T-cell (primary cell): ENCODE measurements around the gene SLC14A1. TPM values are rescaled to one million over a fixed set of nuclear protein-coding genes. Genes with fewer than 3 reads are reported as not detected.

Experiments used
- ATAC-seq, 4 experiments: fragments of 200-7000 bp in 3 of 4; fragments of 150-1000 bp in 1 of 4; cut with Tn5 transposase; replicated peaks in 1 of 4; 1 replicate in 3 of 4; 2 replicates in 1 of 4; pipeline ENCODE4 v1.10.0; 2021; ENCODE audit warnings: moderate library complexity in 3 of 4, mild to moderate bottlenecking in 2 of 4, moderate number of reproducible peaks in 1 of 4
- CTCF ChIA-PET, 2 donors: fragments of 300-600 bp; sonication (Branson Sonifier 250); formaldehyde crosslinking; loops; one replicate each; lab custom pipeline; 2022; ENCODE audit warnings: antibody characterized with exemption in 2 of 2; lab: Charles Lee
- POLR2A ChIA-PET, 2 donors: fragments of 300-600 bp; sonication (Branson Sonifier 250); formaldehyde crosslinking; loops; one replicate each; lab custom pipeline; 2022; ENCODE audit warnings: antibody characterized with exemption in 2 of 2; lab: Charles Lee
- DNase-seq, 35 experiments: peaks; one replicate each; pipeline versions ENCODE4 v3.0.0 to v3.0.0-alpha.2; 2013 to 2023
- H3K27ac ChIP-seq: one replicate; pipeline ENCODE4 v1.5.1; 2013; ENCODE audit warnings: low read length
- H3K27me3 ChIP-seq, 2 experiments: replicated peaks in 1 of 2; 1 replicate in 1 of 2; 2 replicates in 1 of 2; pipeline versions ENCODE4 v1.6.1 to v1.7.0; 2013; ENCODE audit warnings: low read length in 1 of 2, mixed read lengths in 1 of 2; ENCODE audit not compliant: control insufficient read depth in 2 of 2, insufficient read depth in 2 of 2; ENCODE audit errors: extremely low read depth in 1 of 2
- H3K36me3 ChIP-seq, 2 donors: 1 replicate in 1 of 2; 2 replicates in 1 of 2; pipeline versions ENCODE4 v1.6.1 to v1.7.0; 2013; ENCODE audit warnings: low read length in 1 of 2; ENCODE audit not compliant: control insufficient read depth in 2 of 2, insufficient read depth in 1 of 2; ENCODE audit errors: extremely low read depth in 1 of 2
- H3K4me1 ChIP-seq, 2 experiments: 1 replicate in 1 of 2; 2 replicates in 1 of 2; pipeline versions ENCODE4 v1.6.1 to v1.7.0; 2013; ENCODE audit warnings: low read length in 2 of 2, mixed read lengths in 1 of 2; ENCODE audit not compliant: insufficient read depth in 2 of 2, control insufficient read depth in 1 of 2; ENCODE audit errors: extremely low read depth in 1 of 2
- H3K4me3 ChIP-seq, 2 donors: 1 replicate in 1 of 2; 2 replicates in 1 of 2; pipeline versions ENCODE4 v1.5.1 to v1.7.0; 2013; ENCODE audit warnings: mild to moderate bottlenecking in 2 of 2, low read length in 1 of 2, moderate library complexity in 1 of 2; ENCODE audit not compliant: control insufficient read depth in 1 of 2; ENCODE audit errors: extremely low read depth in 1 of 2
- H3K9me3 ChIP-seq: 2 replicates; pipeline ENCODE4 v1.7.0; 2013
- H3K27ac Mint-ChIP-seq, 2 donors: one replicate each; pipeline ENCODE4 v1.8.0; 2020 to 2021; ENCODE audit warnings: mild to moderate bottlenecking in 2 of 2, mixed read lengths in 2 of 2
- H3K27me3 Mint-ChIP-seq, 2 donors: one replicate each; pipeline ENCODE4 v1.8.0; 2021 to 2022; ENCODE audit warnings: mixed read lengths in 2 of 2
- H3K36me3 Mint-ChIP-seq: one replicate; pipeline ENCODE4 v1.8.0; 2021; ENCODE audit warnings: mixed read lengths
- H3K4me1 Mint-ChIP-seq, 3 donors: one replicate each; pipeline ENCODE4 v1.8.0; 2020 to 2022; ENCODE audit warnings: mixed read lengths in 3 of 3, mild to moderate bottlenecking in 1 of 3
- H3K4me3 Mint-ChIP-seq, 3 donors: one replicate each; pipeline ENCODE4 v1.8.0; 2020 to 2022; ENCODE audit warnings: mild to moderate bottlenecking in 3 of 3, mixed read lengths in 3 of 3, moderate library complexity in 3 of 3
- H3K9me3 Mint-ChIP-seq, 3 donors: one replicate each; pipeline ENCODE4 v1.8.0; 2020 to 2022; ENCODE audit warnings: mixed read lengths in 3 of 3
- WGBS: methylation state at CpG from one replicate; pipeline ENCODE4 v1.1.5; 2013; ENCODE audit warnings: missing lambda C conversion rate; ENCODE audit not compliant: insufficient coverage; 5-methylcytosine and 5-hydroxymethylcytosine counted together
- total RNA-seq, 35 experiments: library from RNA in 6 of 35; stranded (reverse) in 6 of 35; fragments of 120-200 nt in 1 of 35; gene quantifications; one replicate each; pipeline versions ENCODE4 v1.2.1 to v1.2.4 and lab custom pipeline; 2013 to 2026

Gene SLC14A1
- total RNA-seq, 5 donors from 2014 or later (not counting 1 experiment from before 2014, with no cell fraction given): 1.8 to 30.8 (median 2.7) TPM

DNA sequence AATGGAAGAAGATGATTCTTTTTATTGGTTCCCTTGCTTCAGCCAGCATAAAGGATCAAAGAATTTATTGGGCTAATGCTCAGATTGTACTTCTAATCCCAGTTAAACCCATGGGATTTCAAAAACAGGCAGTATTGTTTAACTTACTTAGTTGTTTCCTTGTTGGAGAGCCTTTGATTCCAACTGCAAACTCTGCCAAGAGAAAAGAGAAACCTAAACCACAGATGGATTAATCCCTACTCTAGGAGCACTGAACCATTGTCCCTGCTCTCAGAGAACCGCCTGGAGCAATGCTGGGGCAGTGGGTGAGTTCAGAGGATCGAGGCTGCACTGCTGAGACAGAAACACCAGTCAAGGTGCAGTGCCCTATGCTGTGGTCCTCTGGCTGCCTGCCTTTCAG is 56.6 kb downstream of the SLC14A1 start:
- H3K27ac ChIP-seq: no peak overlapping the region
- ChIA-PET CTCF (no interaction called here), POLR2A (no interaction called here)
- Mint-ChIP-seq H3K27me3 (peaks cover 8 to 13% of the 10 kb centered on the region in 2 donors), H3K9me3 (no peaks in the 10 kb centered on the region), H3K4me3 (no peak overlapping the region), H3K36me3 (no peaks in the 10 kb centered on the region), H3K4me1 (peaks cover 0 to 15% (median 9%) of the 10 kb centered on the region in 3 donors), H3K27ac (no peak overlapping the region)
- no peaks in the 10 kb centered on the region for H3K9me3 ChIP-seq
- WGBS: 37% methylated on average over 2 of the region's 2 CpGs
- H3K36me3 ChIP-seq: no peaks in the 10 kb centered on the region
- H3K4me1 ChIP-seq: peaks cover 6 to 14% of the 10 kb centered on the region in 2 experiments
- peaks cover 0 to 3% of the 10 kb centered on the region in 2 experiments for H3K27me3 ChIP-seq
- DNase-seq (no peak), ATAC-seq (no peak)
- no peak overlapping the region for H3K4me3 ChIP-seq

DNA sequence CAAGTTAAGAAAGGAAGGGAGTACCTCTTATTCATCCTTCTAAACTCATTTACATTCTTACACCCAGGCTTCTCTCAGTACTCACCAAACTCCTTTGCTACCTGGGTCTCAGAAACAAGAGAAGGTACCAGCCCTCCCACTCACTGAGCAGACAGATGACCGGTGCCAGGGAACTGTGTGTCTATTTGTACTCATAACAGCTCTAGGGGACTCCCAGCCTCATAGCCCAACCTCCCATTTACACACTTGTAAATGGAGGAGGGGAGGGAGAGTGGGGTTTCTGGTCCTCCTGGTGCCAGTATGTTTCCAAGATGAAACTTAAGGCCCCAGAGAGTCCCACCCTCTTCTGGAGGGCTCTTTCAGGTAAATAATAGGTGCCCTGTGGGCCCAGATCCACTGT is 58.7 kb downstream of the SLC14A1 start:
- Histone ChIP-seq H3K4me3 (no peak overlapping the region), H3K9me3 (no peaks in the 10 kb centered on the region), H3K27ac (no peak overlapping the region), H3K4me1 (peaks cover 7 to 11% of the 10 kb centered on the region in 2 experiments), H3K27me3 (peaks cover 0 to 3% of the 10 kb centered on the region in 2 experiments), H3K36me3 (no peaks in the 10 kb centered on the region)
- DNase-seq (no peak), ATAC-seq (no peak)
- peaks cover 0 to 5% (median 5%) of the 10 kb centered on the region in 3 donors for H3K4me1 Mint-ChIP-seq
- no peak overlapping the region for H3K4me3 Mint-ChIP-seq
- no CpG with 5 or more reads among the region's 1 CpG for WGBS
- peaks cover 8 to 9% of the 10 kb centered on the region in 2 donors for H3K27me3 Mint-ChIP-seq
- no peaks in the 10 kb centered on the region for H3K9me3 Mint-ChIP-seq
- ChIA-PET CTCF (no interaction called here), POLR2A (no interaction called here)
- H3K27ac Mint-ChIP-seq: no peak overlapping the region
- H3K36me3 Mint-ChIP-seq: no peaks in the 10 kb centered on the region

DNA sequence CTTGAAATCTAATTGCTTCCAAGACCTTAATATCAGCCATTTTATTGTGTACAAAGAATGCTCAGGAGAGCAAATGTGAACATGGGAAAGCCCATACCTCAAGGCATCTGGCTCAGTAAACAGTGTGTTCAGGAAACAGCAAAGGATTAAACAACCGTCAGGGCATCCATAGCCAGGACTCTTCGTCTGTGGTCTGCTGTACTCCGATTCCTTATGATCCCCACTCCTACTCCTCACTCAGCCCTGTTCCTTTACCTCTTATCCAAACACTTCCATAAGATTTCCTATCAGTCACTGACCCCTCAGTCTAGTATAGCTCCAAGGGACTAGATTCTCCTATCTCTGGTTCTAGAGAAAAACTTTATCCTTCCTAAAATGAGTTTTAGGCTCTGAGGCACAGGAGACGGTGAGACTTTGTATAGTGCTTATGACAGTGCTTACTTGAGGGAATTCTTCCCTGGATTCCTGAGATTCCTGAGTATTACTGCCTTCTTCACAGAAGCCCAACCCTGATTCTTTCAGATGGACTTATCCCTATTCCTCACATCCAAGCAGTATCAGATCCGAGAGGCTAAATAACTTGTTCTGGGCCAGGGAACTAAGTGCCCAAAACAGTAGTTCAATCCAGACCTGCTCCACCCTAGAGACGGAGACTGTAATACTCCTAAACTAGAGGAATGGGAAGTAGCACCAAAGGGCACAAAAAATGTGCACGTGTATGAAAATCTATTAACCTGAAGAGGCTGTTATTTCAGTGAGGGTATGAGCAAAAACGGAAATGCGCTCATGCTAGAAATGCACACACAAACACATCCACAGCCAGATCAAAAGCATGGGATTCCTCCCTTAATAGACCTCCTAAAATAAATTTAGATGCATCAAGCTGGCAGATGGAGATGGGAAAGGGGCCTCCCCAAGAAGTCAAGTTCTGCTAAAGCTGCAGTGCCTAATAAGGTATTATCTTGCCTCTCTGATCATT is 59.4 kb downstream of the SLC14A1 start:
- H3K27me3 ChIP-seq: peaks cover 0 to 3% of the 10 kb centered on the region in 2 experiments
- Mint-ChIP-seq H3K27ac (no peak overlapping the region), H3K4me1 (peaks cover 0 to 5% (median 5%) of the 10 kb centered on the region in 3 donors), H3K36me3 (no peaks in the 10 kb centered on the region), H3K27me3 (peaks cover 8 to 9% of the 10 kb centered on the region in 2 donors), H3K4me3 (no peak overlapping the region), H3K9me3 (no peaks in the 10 kb centered on the region)
- CTCF ChIA-PET: no interaction called here
- no peak for ATAC-seq
- DNase-seq: no peak
- H3K27ac ChIP-seq: no peak overlapping the region
- H3K4me3 ChIP-seq: no peak overlapping the region
- H3K36me3 ChIP-seq: no peaks in the 10 kb centered on the region
- H3K9me3 ChIP-seq: no peaks in the 10 kb centered on the region
- POLR2A ChIA-PET: no interaction called here
- WGBS: 96% methylated on average over 3 of the region's 9 CpGs
- H3K4me1 ChIP-seq: peaks cover 7 to 11% of the 10 kb centered on the region in 2 experiments

DNA sequence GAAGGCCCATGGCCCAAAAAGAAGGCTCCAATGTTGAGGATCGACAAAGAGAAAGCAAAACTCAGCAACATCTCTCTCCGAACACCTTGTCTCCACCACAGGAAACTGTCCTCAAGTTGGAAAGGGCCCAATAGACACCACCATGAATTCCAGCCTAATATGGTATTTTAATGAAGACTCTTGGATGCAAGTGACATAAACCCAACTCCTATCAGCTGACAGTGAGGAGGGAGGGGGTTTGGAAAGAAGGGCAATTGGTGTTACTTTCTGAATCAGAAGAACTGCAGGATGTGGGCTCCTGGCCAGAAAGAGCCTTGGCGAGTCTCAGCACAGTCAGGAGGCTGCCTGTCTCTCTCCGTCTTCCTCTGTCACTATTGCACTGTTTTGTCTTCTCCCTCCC is 61.2 kb downstream of the SLC14A1 start:
- ChIA-PET CTCF (no interaction called here), POLR2A (no interaction called here)
- Mint-ChIP-seq H3K27ac (peak overlapping the region; percentile 26 to 50), H3K4me1 (peaks cover 0 to 5% (median 5%) of the 10 kb centered on the region in 3 donors), H3K27me3 (peaks cover 4% of the 10 kb centered on the region in 2 donors), H3K9me3 (no peaks in the 10 kb centered on the region), H3K4me3 (peak overlapping the region in 1 of 3 donors; percentile 18), H3K36me3 (no peaks in the 10 kb centered on the region)
- Histone ChIP-seq H3K4me1 (peaks cover 7 to 11% of the 10 kb centered on the region in 2 experiments), H3K9me3 (no peaks in the 10 kb centered on the region), H3K4me3 (peak overlapping the region in 1 of 2 donors; percentile 16), H3K27ac (no peak overlapping the region), H3K27me3 (peaks cover 0 to 3% of the 10 kb centered on the region in 2 experiments), H3K36me3 (no peaks in the 10 kb centered on the region)
- DNase-seq (peak in 15 of 35 experiments; percentile 4 to 38 (median 12)), ATAC-seq (peak in 3 of 4 experiments; percentile 45 to 54 (median 53))
- 39% methylated on average over 3 of the region's 4 CpGs for WGBS

DNA sequence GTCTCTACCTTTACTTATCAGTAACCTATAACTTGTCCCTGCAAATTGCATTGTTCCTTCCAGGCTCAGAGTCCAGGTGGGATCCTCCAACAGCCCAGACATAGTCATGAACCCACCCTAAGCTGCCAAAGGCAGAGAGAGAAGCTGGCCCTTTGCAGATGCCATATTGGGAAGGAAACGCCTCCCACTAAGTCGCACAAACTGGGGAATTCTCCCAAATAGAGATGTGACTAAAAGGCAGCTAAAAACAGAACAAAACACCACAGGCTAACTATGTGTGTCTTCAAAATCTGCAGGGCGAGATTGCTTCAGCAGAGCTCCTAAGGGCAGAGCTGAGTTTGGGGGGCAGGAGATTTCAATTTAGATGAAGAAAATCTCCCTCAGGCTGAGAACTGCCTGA is 63.0 kb downstream of the SLC14A1 start:
- H3K4me1 Mint-ChIP-seq: peaks cover 0 to 5% (median 5%) of the 10 kb centered on the region in 3 donors
- Histone ChIP-seq H3K9me3 (no peaks in the 10 kb centered on the region), H3K4me1 (peaks cover 7 to 11% of the 10 kb centered on the region in 2 experiments), H3K27me3 (no peaks in the 10 kb centered on the region), H3K27ac (no peak overlapping the region), H3K36me3 (no peaks in the 10 kb centered on the region), H3K4me3 (no peak overlapping the region)
- peaks cover under 1 to 4% of the 10 kb centered on the region in 2 donors for H3K27me3 Mint-ChIP-seq
- DNase-seq: no peak
- peaks cover 2 to 8% (median 4%) of the 10 kb centered on the region in 3 donors for H3K9me3 Mint-ChIP-seq
- ATAC-seq: no peak
- no peak overlapping the region for H3K4me3 Mint-ChIP-seq
- ChIA-PET CTCF (no interaction called here), POLR2A (no interaction called here)
- no peak overlapping the region for H3K27ac Mint-ChIP-seq
- no CpG with 5 or more reads among the region's 3 CpGs for WGBS
- H3K36me3 Mint-ChIP-seq: no peaks in the 10 kb centered on the region

DNA sequence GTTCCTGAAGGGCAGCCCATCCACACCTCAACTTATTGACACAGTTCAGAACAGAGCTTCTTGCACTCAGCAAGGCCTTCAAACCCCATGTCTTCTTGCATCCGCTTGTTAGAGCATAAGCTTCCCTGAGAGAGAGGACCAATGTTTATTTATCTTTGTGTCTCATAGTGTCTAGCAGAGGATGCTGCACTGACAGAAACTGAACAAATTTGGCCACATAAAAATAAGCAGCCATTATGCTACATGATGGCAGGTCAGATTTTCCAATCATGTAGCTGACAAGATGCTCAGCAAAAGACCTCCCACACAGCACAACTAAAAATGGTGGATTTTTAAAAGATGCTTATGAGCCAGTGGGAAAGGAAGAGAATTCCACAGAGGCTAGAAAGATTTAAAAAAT is 63.4 kb downstream of the SLC14A1 start:
- POLR2A ChIA-PET: no interaction called here
- ATAC-seq (no peak), DNase-seq (no peak)
- 89% methylated on average over 1 of the region's 1 CpG for whole genome bisulfite sequencing
- CTCF ChIA-PET: no interaction called here
- Mint-ChIP-seq H3K4me1 (peaks cover 0 to 5% (median 5%) of the 10 kb centered on the region in 3 donors), H3K27ac (no peak overlapping the region), H3K9me3 (peaks cover 2 to 9% (median 4%) of the 10 kb centered on the region in 3 donors), H3K27me3 (peaks cover 0 to 4% of the 10 kb centered on the region in 2 donors), H3K4me3 (no peak overlapping the region), H3K36me3 (no peaks in the 10 kb centered on the region)
- peaks cover 7 to 11% of the 10 kb centered on the region in 2 experiments for H3K4me1 ChIP-seq
- H3K27me3 ChIP-seq: no peaks in the 10 kb centered on the region
- no peak overlapping the region for H3K4me3 ChIP-seq
- H3K27ac ChIP-seq: no peak overlapping the region
- H3K9me3 ChIP-seq: no peaks in the 10 kb centered on the region
- no peaks in the 10 kb centered on the region for H3K36me3 ChIP-seq
